ENCODE measurements around the gene ADAM22.

DNA sequence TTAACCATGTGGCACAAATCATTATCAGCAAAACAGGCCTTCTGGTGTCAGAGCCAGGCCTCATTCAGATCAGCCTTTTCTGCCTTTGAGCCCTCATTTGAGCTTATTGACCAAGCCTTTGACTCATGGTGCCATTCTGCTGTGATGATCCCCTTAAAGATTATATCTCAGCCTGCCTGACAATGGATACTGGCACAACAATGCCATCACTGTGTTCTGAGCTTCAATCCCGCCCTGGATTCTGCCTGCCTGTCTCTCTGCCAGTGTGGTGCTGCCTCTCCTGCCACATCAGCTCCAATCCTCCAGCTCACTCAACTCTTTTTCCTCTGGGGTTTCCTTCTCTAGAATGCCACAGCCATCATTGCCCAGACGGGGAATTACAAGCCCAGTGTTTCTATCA lies 233.2 kb downstream of the ADAM22 start:
- TF ChIP-seq, protein P1, sequence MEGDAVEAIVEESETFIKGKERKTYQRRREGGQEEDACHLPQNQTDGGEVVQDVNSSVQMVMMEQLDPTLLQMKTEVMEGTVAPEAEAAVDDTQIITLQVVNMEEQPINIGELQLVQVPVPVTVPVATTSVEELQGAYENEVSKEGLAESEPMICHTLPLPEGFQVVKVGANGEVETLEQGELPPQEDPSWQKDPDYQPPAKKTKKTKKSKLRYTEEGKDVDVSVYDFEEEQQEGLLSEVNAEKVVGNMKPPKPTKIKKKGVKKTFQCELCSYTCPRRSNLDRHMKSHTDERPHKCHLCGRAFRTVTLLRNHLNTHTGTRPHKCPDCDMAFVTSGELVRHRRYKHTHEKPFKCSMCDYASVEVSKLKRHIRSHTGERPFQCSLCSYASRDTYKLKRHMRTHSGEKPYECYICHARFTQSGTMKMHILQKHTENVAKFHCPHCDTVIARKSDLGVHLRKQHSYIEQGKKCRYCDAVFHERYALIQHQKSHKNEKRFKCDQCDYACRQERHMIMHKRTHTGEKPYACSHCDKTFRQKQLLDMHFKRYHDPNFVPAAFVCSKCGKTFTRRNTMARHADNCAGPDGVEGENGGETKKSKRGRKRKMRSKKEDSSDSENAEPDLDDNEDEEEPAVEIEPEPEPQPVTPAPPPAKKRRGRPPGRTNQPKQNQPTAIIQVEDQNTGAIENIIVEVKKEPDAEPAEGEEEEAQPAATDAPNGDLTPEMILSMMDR (conservative IDR thresholded peaks at IDR 0.05 in 1 of 2, IDR thresholded peaks at IDR 0.05 in 1 of 2; ENCODE audit: low read depth in 1 of 2, low read length in 2 of 2), result no peak
- no peak for TF ChIP-seq EZH2 (IDR thresholded peaks at IDR 0.05; ENCODE audit: low read length, missing control alignments)
